Keratinocyte (primary cell): Measurements from ENCODE around the gene SMG9.

Source experiments
- CTCF ChIP-seq, 3 experiments: IDR thresholded peaks in 1 of 3; conservative IDR thresholded peaks in 1 of 3; optimal IDR thresholded peaks in 1 of 3; 2 replicates in 2 of 3; 3 replicates in 1 of 3; pipeline versions ENCODE3 to v1.5.1; 2011; ENCODE audit warnings: low read length in 3 of 3, mild to moderate bottlenecking in 3 of 3, moderate library complexity in 2 of 3, control low read depth in 1 of 3, inconsistent platforms in 1 of 3; ENCODE audit not compliant: insufficient read depth in 2 of 3; ENCODE audit errors: extremely low read depth in 1 of 3
- EZH2 ChIP-seq: IDR thresholded peaks from one replicate; pipeline ENCODE4 v1.6.1; 2012; ENCODE audit warnings: inconsistent platforms, mild to moderate bottlenecking, low read length, moderate library complexity

GRCh38 chr19:43783636-43784035, 28.9 kb upstream of the SMG9 start:
- TF ChIP-seq CTCF (optimal IDR thresholded peaks at IDR 0.05 in 1 of 3, IDR thresholded peaks at IDR 0.05 in 1 of 3, conservative IDR thresholded peaks at IDR 0.05 in 1 of 3; ENCODE audit: extremely low read depth in 1 of 3, insufficient read depth in 2 of 3, low read length in 3 of 3) (no peak), EZH2 (no peak)
